GM19397 (cell line): ENCODE data around the gene CLRN3.

Source experiments
- ATAC-seq: cut with Tn5 transposase; IDR thresholded peaks from one replicate; pipeline ENCODE4 v1.9.1; 2021; ENCODE audit warnings: mild to moderate bottlenecking, moderate library complexity; ENCODE audit not compliant: unreplicated experiment

The CLRN3 gene

GRCh38 chr10:127849224-127849623 lies 43.5 kb downstream of the CLRN3 start:
- ATAC-seq: no peak

- no peak for ATAC-seq
Observed at GRCh38 chr10:127848226-127848625, 44.5 kb downstream of the CLRN3 start.

GRCh38 chr10:127845756-127846155 lies 47.0 kb downstream of the CLRN3 start:
- ATAC-seq: no peak

GRCh38 chr10:127840884-127841283 lies 51.9 kb downstream of the CLRN3 start:
- no peak for ATAC-seq

- no peak for ATAC-seq
Observed at GRCh38 chr10:127836966-127837365, 55.8 kb downstream of the CLRN3 start.

- ATAC-seq: no peak
Observed at GRCh38 chr10:127836176-127836575, 56.6 kb downstream of the CLRN3 start.

- no peak for ATAC-seq
Observed at GRCh38 chr10:127834791-127835190, 58.0 kb downstream of the CLRN3 start.

- no peak for ATAC-seq
Observed at GRCh38 chr10:127834221-127834620, 58.5 kb downstream of the CLRN3 start.

GRCh38 chr10:127833804-127834203 lies 58.9 kb downstream of the CLRN3 start:
- ATAC-seq: no peak

- ATAC-seq: no peak
Observed at GRCh38 chr10:127832501-127832900, 60.2 kb downstream of the CLRN3 start.

GRCh38 chr10:127830414-127830813 lies 62.3 kb downstream of the CLRN3 start:
- ATAC-seq: no peak
